WI38 (cell line): Measurements from ENCODE around the gene MAPKAP1.
"Not testable (repeated sequence)": the region's sequence is repeated elsewhere in the genome, so short reads cannot be mapped to it uniquely, and the experiment has no call there.

Experiments used
- H3K4me3 ChIP-seq: 2 replicates; pipeline ENCODE4 v1.5.1; 2011; ENCODE audit warnings: low read depth, mild to moderate bottlenecking, control low read depth, low read length
- CTCF ChIP-seq: IDR thresholded peaks from 2 replicates; pipeline ENCODE4 v1.5.1; 2012; ENCODE audit warnings: low read depth, mild to moderate bottlenecking, control low read depth, low read length

Gene MAPKAP1

GRCh38 chr9:125574126-125574877, 132.7 kb downstream of the MAPKAP1 start:
- no peak for TF ChIP-seq CTCF
- no peak overlapping the region for H3K4me3 ChIP-seq

DNA sequence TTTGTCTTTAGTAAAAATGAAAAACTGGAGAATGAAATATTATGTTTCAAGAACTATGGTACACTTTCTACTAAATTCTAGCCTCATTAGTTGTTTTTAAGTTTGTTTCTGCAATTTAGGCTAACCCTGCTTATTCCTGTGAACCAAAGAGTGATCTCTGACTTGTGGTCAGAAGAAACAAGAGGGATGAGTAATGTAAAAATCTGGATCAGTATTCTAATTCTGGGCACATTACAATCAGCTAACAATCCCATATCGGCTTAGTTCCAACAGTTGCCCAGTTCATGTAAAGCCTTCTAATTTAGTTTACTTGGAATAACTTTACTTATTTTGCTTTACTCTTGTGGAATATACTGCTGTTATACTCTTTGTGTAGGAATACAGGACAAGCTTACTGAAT, 134.5 kb downstream of the MAPKAP1 start:
- not testable (repeated sequence) for H3K4me3 ChIP-seq

GRCh38 chr9:125571824-125572223, 135.2 kb downstream of the MAPKAP1 start:
- not testable (repeated sequence) for H3K4me3 ChIP-seq

GRCh38 chr9:125570246-125570645, 136.8 kb downstream of the MAPKAP1 start:
- no peak for TF ChIP-seq CTCF
- no peak overlapping the region for H3K4me3 ChIP-seq

DNA sequence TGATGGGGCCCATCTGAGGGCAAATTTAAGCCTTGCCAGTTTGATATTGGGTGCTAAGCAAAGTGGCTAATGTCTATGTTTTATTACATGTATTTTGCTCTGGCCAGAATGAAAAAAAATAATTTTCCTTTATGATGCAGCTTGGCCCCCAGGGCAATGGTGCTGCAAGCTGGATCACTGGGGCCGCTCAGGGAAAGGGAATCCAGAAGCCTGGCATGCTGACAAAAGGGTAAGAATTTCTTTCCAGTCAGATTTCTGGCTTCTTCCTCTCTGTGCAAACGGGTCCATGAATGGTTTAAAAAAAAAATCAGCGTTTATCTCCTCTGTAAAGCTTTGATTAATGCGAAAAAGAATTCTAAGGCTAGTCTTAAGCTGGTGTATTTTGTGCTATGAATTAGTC, 138.4 kb downstream of the MAPKAP1 start:
- no peak overlapping the region for H3K4me3 ChIP-seq
- TF ChIP-seq CTCF = no peak

GRCh38 chr9:125566051-125566450, 141.0 kb downstream of the MAPKAP1 start:
- not testable (repeated sequence) for H3K4me3 ChIP-seq

GRCh38 chr9:125565126-125565525, 141.9 kb downstream of the MAPKAP1 start:
- no peak overlapping the region for H3K4me3 ChIP-seq
- no peak for TF ChIP-seq CTCF

GRCh38 chr9:125564631-125565030, 142.4 kb downstream of the MAPKAP1 start:
- no peak for TF ChIP-seq CTCF
- H3K4me3 ChIP-seq = no peak overlapping the region

DNA sequence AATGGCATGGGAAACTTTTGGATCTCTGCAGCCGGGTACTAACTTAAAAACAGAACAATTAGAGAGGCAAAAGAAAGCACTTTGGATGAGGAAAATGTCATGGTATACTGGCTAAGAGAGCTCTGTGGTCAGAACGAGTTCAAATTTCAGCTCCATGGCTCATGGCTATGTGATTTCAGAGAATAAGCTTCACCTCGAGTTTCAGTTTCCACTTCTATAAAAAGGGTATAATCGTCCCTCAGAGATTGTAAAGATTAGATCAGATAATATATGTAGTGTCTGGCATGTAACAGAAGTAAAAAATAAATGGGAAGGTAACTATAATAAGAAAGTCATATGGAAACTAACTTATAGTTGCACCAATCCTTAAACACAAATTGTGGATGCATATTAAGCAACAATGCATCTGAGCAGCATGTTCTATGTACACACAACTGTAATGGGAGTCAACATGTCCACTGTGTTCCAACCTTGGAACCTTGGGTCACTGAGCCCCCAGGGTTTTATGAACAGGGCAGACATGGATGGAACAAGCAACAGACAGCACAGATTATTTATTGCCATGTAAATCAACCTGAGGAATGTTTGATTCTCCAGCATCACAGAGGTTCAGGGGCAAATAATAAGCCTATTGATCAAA, 145.4 kb downstream of the MAPKAP1 start:
- no peak overlapping the region for H3K4me3 ChIP-seq
- TF ChIP-seq CTCF = no peak
